Endothelial cell of coronary artery (primary cell): ENCODE results near the gene YTHDF2. TPM values are rescaled to one million over a fixed set of nuclear protein-coding genes. Genes with fewer than 3 reads are reported as not detected.

Experiments
- total RNA-seq: library from RNA; depleted of rRNA; stranded (reverse); fragments of >200 nt; gene quantifications from 2 replicates; pipeline ENCODE4 v1.2.3, GENCODE V29; 2014

YTHDF2 gene
- 63.3 and 75.1 TPM in 2 replicates for total RNA-seq

DNA sequence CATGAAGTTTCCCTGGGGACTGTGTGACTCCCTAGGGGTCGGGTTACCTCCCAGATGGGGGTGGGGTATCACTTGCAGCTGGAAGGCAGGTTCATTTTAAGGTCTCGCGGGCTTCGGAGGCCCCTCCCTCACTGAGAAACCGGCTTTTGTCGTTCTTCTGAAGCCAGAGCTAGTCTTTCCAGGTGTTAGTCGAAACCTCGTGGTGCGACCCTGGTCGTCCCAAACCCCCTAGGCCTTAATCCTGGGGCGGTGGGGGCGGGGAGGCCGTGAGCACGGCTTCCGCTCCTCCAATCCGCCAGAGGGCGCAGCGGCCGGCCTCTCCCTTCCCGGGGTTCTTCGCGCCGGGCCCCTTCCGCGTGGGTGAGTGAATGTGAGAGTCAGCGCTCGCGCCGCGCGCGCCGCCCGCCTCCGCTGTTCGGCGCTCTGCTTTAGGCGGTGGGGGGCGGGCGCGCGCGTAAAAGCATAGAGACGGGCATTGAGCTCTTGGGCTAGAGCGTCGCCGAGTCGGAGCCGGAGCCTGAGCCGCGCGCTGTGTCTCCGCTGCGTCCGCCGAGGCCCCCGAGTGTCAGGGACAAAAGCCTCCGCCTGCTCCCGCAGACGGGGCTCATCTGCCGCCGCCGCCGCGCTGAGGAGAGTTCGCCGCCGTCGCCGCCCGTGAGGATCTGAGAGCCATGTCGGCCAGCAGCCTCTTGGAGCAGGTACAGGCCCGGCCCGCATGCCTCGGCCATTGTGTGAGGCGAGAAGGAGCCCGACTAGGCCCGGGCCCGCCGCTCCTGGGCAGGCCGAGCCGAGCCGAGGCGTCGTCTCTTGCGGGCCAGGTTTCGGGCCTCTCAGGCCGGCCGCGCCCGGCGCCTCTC is at the start of gene YTHDF2:
YTHDF2 (plus strand) TSS at position 491 of the 857 bp plus-strand sequence; CDS start at position 672, 181 bp downstream.

DNA sequence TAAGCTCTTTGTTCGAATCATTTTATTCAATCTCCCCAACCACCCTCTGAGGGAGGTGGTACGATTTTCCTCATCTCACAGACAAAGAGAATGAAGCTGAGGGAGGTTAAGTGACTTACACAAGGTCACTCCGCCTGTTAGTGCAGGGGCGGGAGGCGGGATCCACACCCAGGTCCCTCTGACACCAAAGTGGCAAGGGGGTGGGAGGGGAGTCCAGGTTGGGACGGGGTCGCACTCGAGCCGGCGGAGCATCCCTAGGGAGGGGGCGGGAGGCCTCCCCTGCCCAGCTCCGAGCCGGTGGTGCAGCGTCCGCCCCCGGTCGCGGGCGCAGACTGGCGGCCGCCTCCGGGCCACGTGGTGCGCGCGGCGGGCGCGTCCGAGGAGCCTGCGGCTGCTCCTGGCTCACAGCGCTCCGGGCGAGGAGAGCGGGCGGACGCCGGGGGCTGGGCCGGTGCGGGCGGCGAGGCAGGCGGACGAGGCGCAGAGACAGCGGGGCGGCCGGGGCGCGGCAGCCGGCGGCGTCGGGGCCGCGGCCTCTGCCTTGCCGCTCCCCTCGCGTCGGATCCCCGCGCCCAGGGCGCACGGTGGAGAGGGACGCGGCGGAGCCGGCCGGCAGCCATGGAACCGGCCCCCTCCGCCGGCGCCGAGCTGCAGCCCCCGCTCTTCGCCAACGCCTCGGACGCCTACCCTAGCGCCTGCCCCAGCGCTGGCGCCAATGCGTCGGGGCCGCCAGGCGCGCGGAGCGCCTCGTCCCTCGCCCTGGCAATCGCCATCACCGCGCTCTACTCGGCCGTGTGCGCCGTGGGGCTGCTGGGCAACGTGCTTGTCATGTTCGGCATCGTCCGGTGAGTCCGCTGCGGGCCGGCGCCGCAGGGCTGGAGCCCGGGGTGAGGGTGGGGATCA is 75.3 kb downstream of the YTHDF2 start, which contains the start of gene OPRD1:
OPRD1 (plus strand) TSS at position 405 of the 903 bp plus-strand sequence; CDS start at position 619, 214 bp downstream.

Other genes starting within 250 kb of the YTHDF2 start
- gene RCC1, start 230.9 kb upstream of the YTHDF2 start, total RNA-seq: 70.4 and 72.7 TPM in 2 replicates
- gene TRNAU1AP, start 183.9 kb upstream of the YTHDF2 start, total RNA-seq: 18.5 and 19.7 TPM in 2 replicates
- gene RAB42, start 144.7 kb upstream of the YTHDF2 start, total RNA-seq: 0.81 and 1.2 TPM in 2 replicates
- gene TAF12, start 93.9 kb upstream of the YTHDF2 start, total RNA-seq: 30.9 and 33.4 TPM in 2 replicates
- gene RNU11, start 88.3 kb upstream of the YTHDF2 start, total RNA-seq: not detected in 2 replicates
- 7.4 and 8.2 TPM in 2 replicates for gene GMEB1, start 68.2 kb upstream of the YTHDF2 start, total RNA-seq
- gene OPRD1, start 75.2 kb downstream of the YTHDF2 start, total RNA-seq: not detected in 2 replicates
- 15.8 and 26.1 TPM in 2 replicates for gene EPB41, start 177.6 kb downstream of the YTHDF2 start, total RNA-seq